GM21528 (cell line): Measurements from ENCODE around the gene RRAS.
A peak's percentile ranks its signal among the peaks of the same experiment; 100 is the strongest.

Experiments used
- ATAC-seq: cut with Tn5 transposase; IDR thresholded peaks from one replicate; pipeline ENCODE4 v1.9.1; 2021; ENCODE audit warnings: mild to moderate bottlenecking, moderate library complexity; ENCODE audit not compliant: unreplicated experiment, low FRiP score

Gene RRAS

GRCh38 chr19:49597703-49597974 lies 42.3 kb downstream of the RRAS start:
- no peak for ATAC-seq

- no peak for ATAC-seq
Measured at GRCh38 chr19:49596954-49597702, 42.8 kb downstream of the RRAS start.

DNA sequence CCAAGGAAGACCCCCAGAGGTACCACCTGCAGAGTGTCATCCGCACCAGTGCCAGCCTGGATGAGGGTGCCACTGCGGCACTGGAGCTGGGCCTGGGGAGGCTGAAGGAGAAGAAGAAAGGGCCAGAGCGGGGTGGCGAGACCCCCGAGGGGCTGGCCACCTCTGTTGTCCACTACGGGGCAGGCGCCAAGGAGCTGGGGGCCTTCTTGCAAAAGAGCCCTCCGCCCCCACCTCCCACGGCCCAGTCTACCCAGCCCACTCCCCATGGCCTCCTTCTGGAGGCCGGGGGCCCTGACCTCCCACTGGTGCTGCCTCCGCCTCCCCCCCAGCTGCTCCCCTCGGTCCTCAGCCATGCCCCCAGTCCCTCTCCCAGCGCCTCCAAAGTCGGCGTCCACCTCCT lies 43.5 kb downstream of the RRAS start:
- no peak for ATAC-seq

DNA sequence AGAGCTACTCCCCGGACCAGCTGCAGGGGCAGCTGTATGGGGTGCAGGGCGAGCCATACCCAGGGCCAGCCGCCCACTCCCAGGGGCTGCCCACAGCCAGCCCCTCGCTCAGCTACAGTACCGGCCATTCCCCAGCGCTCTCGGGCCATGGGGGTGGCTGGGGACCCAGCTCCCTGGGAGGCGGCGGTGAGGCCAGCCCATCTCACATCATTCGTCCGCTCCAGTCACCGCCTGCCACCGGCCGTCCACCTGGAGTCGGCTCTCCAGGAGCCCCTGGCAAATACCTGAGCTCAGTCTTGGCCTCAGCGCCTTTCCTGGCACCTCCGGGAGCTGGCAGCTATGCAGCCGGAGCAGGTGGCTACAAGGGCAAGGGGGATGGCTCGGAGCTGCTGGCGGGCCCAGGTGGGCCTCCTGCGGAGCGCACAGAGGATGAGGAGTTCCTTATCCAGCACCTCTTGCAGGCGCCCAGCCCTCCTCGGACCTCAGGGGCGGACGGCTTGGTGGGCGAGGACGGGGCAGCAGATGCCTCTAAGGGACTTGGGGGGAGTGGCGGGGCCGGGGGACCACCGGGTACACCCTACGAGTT lies 44.0 kb downstream of the RRAS start:
- ATAC-seq: no peak

DNA sequence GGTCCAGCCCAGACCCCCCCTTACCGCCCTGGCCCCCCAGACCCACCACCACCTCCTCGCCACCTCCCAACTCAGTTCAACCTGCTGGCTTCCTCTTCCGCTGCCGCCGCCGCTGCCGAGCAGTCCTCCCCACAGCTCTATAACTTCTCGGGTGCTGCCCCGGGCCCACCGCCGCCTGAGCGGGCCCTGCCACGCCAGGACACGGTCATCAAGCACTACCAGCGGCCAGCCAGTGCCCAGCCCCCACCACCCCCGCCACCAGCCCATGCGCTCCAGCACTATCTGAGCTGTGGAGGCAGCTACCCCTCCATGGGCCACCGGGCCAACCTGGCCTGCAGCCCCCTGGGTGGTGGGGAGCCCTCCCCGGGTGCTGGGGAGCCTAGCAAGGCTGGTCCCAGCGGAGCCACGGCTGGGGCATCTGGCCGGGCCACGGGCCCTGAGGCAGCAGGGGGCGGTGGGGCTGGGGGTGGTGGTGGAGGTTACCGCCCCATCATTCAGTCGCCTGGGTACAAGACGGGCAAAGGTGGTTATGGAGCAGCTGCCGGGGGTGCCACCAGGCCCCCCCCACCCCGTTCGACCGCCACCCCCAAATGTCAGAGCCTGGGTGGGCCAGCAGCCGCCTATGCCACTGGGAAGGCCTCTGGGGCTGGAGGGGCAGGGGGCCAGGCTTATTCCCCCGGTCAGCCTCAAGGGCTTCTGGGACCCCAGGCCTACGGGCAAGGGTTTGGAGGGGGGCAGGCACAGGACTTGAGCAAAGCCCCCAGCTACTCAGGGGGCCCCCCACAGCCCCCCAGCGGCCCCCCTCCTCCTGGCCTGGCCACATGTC lies 44.7 kb downstream of the RRAS start:
- ATAC-seq: no peak

DNA sequence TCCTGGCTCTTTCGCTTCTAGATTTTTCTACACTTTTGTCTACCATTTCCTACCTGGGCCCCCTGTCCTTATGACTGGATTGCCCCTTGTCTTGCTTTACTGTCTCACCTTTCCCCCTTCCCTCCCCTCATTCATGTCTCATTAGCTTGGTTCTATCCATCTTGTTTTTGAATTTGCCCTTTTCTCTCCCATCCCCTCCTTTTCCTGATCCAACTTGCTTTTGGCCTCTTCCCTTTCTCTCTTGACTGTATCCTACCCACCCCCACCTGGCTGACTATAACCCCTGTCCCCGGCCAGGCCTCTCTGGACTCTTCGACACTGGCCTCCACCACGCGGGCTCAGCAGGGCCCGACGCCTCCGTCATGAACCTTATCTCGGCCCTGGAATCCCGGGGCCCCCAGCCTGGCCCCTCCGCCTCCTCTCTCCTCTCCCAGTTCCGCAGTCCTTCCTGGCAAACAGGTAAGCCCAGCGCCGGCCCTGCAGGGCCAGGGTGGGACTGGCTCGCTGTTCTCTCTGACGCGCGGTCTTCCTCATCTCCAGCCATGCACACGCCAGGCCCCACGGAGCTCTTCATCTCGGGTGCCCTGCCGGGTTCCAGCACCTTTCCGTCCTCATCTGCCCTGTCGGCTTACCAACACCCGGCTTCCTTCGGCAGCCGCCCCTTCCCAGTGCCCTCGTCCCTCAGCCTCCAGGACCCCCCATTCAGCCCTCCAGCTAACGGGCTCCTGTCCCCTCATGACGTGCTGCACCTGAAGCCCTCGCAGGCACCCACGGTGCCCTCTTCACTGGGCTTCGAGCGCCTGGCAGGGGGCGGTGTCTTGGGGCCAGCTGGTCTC lies 45.6 kb downstream of the RRAS start:
- no peak for ATAC-seq

- ATAC-seq: peak; percentile 35
Measured at GRCh38 chr19:49593233-49594113, 46.5 kb downstream of the RRAS start.

DNA sequence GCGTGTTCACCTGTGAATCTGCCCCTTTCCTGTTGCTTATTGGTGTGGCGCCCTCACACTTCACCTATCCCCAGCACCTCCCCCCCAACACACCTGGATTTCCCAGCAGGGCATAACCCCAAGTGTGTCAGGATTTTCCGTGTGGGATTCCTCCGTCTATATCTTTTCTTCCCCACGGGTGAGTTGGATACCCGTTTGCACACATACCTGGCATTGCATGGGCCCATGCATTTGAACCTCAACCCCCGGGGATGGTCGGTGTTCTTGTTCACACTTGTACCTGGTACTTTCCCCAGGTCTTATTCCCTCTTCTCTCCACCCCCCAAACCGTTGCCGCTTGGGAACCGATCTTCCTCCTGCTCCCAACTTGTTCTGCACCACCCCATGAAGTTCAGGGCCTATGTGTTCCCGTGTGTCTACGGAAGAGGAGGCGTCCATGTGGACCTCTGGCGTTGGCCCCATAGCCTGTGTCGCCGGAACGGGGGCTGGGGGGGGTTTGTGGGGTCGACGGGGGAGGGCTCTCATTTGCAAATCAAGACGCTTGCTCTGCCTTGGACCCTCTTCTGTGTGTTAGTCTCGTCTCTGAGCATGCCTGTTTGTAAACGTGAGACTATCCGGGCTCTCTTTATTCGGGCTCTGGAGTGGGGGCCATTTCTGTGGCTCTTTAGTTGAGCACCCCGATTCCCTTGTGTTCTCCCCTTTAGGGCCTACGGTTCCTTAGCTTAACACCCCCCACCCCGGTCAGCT lies 47.3 kb downstream of the RRAS start:
- no peak for ATAC-seq

GRCh38 chr19:49591731-49592485 lies 48.0 kb downstream of the RRAS start:
- no peak for ATAC-seq

GRCh38 chr19:49590971-49591730 lies 48.8 kb downstream of the RRAS start, which contains the start of gene PRR12:
Gene PRR12 (plus strand): TSS chr19:49591182. CDS start chr19:49591655, 473 bp downstream.
- ATAC-seq: no peak

DNA sequence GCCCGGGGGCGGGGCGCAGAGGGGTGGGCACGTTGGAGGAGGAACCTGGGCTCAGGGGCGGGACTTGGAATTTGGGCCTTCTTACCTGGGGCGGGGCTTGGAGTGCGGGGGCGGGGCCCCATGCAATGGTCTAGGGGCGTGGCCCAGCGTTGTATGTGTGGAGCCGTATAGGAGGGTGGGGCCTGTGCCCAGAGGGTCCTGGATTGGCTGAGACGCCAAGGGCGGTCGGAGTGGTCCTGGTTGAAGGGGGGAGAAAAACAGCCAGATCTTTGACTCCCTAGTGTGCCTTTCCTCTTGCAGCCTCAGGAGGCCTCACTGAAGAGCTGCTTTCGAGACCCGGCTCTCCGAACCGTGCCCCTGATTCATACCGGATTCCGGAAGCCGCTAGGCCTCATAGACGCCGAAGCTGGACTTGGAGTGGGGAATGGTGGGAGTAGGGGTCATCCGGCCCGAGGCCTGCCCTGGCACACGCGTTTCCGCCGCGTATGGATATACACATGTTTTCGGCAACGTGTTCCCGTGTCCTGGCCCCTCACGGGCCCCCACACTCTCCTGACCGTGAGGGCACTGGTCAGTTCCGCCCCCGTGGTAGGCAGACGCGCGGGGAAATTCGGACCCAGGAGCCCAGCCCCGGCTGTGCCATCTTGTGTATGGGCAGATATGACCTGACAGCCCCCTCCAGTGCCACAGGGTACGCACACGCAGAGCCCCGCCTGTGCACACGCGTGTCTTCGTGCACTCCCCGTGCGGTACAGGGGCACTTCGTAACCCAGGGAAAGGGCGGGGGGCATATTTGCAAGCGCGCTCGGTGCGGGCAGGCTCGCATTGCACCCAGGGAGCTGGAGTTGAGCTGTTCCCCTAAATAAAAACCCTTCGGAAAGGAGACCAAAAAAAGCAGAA lies 49.6 kb downstream of the RRAS start:
- peak; percentile 55 for ATAC-seq

- no peak for ATAC-seq
Measured at GRCh38 chr19:49589502-49589905, 50.4 kb downstream of the RRAS start.

DNA sequence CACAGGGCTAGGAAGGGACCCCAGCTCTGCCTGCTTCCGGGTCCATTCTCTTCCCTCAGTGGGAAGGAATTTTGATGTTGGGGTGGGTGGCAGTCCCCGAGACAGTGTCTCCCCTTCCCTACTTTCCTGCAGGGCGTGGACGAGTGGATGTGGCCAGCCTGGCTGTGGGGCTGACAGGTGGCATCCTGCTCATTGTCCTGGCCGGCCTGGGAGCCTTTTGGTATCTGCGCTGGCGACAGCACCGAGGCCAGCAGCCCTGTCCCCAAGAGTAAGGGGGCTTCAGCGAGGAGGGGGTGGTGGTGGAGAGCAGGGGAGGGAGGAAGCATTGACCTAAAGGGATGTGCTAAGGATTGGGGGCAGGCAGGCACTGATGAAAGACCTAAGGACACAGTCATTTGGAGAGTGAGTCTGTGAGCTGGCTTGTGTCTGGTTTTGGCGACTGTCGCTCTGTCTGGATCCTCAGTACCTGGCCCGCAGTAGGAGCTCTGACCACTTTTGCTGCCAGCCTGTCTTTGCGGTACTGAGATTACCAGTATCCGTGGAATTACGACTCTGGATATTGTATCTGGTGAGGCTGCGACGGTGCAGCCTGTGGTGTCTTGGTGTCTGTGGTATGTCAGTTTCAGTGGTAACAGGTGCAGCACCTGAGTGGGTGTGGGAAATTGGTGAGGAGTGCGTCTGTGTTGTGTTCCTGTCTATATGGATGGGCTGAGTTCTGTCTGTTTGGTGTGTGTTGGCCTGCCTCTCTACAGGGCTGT lies 51.4 kb downstream of the RRAS start:
- no peak for ATAC-seq

- ATAC-seq: no peak
Measured at GRCh38 chr19:49587227-49587626, 52.7 kb downstream of the RRAS start.
